ENCODE measurements around the gene TCP11.

TCP11 gene

DNA sequence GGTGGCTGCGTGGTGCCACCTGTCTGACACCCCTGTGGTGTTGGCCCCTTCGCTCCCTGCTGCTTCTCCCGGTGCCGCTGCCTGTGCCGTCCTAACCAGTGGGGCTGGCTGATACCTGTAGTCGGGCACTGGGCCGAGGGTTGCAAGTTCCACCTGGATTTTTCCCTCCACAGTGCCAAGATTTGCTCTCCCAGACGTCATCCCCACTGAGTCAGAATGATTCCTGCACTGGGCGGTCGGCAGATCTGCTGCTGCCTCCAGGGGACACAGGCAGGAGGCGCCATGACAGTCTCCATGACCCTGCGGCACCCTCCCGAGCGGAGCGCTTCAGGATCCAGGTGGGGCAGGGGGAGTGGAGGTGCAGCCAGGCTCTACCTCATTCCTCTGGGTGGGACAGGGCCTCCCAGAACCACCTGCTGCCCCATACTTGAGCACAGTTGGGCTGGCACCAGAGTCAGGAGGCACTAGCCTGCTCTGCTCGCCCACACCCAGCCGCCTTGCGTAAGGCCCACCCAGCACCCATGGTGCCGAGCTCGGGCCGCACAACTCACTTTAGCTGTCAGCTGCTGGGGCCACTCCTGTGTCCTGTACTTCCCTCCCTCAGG, 60.2 kb downstream of the TCP11 start:
- no peak for DNase-seq (ENCODE audit: low spot score)

DNA sequence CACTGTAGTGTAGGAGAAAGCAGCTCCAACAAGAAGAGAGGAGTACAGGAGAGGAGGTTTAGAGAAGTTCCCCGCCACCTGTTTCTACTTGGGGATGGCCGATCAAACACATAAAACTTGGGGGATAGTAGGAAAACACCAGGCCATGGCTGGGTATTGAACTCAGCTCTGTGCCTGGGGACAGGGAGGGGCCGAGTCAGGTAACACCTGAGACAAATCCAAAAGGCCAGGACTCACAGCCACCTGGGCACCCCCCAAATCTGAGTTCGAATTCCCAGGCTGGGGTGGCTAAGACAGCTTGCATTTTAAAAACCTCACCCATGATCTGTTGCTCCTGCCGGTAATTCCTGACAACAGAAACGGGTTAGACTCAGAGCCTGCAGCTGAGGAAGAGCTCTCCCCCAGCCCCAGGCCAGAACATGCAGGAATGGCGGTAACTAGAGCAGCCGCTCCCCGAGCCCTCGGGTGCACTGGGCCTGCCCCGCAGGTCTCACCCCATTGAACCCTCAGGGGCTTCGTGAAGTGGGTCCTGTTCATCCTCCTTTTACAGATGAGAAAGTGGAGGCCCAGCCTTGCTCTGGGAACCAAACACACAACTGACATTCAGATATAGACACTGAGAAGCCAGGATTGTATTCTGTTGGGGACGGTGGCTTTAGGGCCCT, 61.0 kb downstream of the TCP11 start:
- no peak for DNase-seq (ENCODE audit: low spot score)

DNA sequence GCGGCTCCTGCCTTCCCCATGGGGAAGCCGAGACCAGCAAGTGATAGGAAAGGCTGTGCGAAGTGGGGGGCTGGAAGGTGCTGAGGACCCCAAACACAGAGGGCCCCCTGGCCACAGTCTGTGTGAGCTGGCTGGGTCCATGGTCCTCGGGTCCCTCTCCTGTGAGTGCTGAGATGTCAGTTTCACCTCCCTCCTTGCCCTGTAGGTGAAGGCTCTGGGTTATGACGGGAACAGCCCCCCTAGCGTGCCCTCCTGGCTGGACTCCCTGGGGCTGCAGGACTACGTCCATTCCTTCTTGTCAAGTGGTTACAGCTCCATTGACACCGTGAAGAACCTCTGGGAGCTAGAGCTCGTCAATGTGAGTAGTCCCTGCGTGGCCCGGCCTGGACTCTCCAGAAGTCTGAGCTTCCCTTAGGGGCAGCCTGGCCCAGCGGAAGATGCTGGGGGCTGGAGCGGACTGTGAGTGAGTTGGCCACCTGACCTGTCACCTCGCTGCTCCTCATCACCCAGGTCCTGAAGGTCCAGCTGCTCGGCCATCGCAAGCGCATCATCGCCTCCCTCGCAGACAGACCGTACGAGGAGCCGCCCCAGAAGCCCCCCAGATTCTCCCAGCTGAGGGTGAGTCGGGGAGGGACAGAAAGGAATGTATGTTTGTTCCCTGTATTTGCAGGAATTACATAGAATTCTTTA, 61.7 kb downstream of the TCP11 start:
- DNase-seq (ENCODE audit: low spot score), result no peak

DNA sequence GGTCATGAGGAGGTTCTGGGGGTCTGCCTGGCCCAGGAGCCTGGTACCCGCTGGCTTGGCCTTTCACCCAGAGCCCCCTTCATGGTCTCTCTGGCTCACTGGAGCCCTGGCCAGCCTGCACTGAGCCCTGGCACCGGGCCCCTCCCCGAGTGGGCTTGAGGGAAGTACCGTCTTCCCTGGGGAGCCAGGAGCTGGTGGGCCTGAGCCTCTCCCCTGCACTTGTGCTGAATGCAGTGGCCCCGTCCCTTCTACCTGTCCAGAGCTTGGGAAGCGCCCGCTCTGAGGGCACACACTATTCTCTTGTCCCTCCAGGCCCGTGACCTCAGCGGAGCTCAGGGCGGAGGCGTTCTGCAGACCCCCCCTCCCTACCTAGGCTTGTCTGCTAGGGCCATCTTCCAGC, 62.2 kb downstream of the TCP11 start:
- DNase-seq (ENCODE audit: low spot score), result no peak

DNA sequence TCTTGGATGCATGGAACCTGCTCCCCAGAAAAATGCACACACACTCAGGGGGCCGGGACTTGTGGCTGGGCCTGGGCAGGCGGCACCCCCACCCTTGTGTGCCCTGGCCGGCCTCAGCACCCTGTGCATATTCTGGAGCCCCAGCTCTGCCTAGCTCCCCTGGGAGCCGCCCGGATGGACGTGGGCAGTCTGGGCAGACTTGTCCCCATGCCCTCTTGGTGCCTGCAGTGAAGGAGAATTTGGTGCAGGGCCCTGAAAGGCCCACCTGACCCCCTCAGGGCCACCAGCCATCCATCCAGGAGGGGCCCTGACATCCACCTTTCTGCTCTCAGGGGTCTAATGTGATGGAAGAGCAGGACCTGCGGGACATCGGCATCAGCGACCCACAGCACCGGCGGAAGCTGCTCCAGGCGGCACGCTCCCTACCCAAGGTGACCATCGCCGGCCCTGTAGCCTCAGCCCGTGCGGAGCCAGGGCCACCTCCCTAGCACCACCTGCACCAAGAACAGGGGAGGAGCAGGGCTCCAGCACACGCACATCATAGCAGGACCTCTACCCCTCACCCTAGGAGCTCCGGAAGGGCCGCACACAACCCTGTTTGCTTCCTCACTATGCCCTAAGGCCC, 62.8 kb downstream of the TCP11 start:
- DNase-seq (ENCODE audit: low spot score), result no peak

DNA sequence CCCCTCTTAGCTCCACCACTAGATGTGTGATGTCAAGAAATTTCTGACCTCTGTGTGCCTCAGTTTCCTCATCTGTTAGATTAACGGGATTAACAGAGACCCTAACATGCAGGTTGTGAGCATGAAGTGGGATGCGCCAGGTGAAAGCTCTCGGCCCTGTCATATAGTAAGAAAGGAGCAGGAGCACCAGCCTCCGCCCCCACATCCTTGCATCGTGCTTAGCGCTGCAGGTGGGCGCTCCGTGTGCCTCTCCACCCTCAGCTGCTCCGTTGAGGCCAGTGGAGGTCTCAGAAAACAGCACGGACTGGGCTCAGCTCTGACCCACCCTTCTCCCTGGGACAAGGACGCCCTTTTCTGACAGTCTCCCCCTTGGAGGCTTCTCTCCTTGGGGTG, 63.4 kb downstream of the TCP11 start:
- no peak for DNase-seq (ENCODE audit: low spot score)

DNA sequence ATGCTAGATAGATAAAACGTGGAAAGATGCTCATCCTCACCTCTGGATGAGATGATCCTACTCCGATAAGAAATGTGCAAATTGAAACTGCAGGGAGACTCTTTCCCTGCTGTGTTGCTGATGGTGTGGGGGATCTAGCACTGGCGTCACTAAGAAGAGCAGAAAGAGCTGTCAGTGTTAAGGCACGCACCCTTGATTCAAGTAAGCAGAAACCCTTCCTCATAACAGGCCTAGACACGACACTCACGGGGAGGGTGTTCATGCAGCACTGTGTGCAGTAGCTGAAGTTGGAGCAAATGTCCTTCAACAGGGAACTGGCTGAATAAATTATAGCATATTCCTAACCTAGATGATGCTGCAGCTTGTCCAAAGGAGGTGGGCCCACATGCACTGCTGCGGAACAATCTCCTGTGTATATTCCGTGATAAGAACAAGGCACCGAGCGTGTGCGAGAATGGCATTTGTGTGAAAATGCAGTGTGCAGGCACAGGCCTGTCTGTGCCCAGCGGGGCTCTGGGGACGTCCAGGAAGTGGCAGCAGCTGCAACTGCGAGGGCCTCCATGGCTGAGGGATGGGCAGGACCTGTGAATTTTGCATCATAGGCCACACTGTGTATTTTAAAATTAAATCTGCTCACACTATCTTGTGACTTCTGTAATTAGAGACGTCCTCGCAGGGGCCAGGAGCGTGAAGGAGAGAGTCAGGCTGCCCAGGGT, 64.0 kb downstream of the TCP11 start:
- no peak for DNase-seq (ENCODE audit: low spot score)

DNA sequence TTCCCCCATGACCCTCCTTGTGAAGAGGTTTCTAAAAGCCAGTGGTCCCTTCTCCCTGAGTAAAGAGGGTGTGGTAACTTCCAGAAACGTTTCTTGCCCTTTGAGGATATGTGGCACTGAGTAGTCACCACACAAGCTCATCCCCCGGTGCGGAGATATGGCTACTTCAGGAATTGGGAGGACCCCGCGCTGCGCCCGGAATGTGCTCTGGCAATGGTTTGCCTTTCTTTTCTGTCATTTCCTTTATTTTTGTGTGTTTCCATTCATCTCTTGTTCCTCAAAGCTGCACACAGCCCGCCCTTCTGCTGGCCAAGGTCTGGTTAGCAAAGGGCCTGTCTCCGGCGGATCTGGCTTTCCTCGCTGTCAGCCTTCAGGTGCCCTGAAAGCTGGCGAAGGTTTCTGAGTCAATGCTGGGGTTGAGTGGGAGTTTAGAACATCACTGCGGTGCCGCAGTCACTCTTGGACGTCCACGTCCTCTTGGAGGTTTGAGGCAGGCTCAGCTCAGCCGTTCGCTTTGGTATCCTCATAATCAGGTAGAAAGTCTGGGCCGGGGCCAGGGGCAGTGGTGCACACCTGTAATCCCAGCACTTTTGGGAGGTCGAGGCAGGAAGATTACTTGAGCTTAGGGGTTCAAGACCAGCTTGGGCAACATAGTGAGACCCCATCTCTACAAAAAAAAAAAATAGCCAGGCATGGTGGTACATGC, 67.2 kb downstream of the TCP11 start:
- DNase-seq (ENCODE audit: low spot score), result no peak

DNA sequence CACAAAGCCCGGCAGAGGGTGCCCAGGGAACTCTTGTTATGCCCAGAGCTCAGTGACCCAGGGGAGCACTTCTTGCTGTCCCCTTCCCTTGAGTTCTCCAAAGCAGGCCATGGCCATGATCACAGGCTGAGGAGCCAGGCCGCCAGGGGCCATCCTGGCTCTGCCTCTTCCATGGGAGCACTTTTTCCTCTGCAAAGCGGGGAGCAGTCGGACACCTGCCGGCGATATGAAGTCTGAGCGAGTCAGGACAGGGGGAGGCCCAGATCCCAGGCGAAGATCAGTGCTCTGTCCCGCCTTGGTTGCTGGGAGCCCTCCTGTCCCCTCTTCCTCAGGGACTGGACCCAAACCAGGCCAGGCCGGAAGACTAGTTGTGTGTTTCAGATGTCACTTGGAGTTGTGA, 67.9 kb downstream of the TCP11 start:
- no peak for DNase-seq (ENCODE audit: low spot score)

DNA sequence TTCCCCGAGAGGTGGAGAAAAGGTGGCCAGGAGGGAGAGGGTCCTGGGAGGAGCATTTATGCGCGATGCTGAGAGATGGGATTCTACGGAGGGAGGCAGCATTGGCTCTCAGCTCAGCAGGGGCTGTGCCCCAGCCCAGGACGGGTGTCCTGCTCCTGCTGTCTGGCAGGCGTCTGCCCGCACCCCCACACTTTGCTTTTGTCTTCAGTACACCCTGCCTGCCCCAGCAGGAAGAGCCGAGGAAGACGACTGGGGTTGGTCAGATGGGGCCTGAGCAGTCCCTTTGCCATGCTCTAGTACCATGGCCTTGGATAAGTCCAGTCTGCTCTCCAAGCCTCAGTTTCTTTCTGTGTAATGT, 68.5 kb downstream of the TCP11 start:
- no peak for DNase-seq (ENCODE audit: low spot score)

DNA sequence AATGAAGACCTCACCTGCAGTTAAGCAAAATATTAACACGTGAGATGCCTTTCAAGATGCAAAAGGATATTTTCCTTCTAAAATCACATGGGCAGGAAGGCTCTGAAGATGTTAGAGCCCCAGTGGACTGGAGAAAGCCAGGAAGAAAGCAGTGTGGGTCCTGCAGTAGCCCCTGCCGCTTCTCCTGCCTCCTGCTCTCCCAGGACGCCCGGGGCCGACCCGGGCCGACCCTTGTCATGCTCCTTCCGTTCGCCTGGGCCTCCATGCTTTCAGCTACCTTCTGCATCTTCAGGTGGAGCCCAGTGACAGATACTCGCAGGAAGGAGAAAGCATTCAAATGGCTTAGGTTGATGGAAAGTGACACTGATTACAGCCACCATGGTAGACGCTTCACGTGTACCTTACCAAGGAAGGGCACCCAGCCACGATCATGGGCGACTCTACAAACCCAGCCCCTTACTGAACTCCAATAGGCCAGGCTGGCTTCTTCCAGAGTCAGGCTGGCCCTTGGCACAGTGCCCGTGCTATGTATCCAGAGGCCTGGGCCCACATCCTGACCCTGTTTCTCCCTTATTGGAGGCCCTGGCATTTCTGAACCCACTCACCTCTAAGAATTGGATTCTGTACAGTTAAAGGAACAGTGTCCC, 69.0 kb downstream of the TCP11 start:
- DNase-seq (ENCODE audit: low spot score), result no peak

DNA sequence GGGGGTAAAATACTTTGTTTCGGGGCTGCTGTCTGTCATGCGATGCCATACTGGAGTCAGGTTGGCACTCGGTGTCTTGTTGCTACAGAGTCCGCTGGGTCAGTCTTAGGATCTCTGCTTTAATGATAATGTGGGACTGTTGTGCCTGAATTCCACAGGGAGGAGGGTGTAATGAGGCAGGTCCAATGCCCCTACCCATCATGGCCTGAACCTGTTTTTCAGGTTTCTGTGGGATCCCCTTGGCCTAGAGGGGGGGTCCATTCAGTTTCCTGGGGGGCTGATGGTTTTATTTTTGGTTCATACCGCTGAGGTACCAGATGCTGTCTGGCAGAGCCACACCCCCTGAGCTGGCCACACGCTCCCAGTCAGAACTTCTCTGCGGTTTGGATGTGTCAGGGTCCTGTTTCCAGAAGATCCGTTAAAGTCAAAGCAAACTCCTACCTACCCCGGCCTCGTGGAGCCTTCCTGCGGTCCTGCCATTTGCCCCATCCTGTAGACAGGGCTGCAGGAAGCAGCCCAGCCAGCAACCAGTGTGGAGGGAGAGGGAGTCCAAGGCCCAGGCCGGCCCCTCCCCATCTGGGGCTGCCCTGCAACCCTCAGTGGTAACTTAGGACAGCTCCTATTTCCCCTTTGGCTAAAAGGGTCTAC, 69.7 kb downstream of the TCP11 start:
- DNase-seq (ENCODE audit: low spot score), result no peak

DNA sequence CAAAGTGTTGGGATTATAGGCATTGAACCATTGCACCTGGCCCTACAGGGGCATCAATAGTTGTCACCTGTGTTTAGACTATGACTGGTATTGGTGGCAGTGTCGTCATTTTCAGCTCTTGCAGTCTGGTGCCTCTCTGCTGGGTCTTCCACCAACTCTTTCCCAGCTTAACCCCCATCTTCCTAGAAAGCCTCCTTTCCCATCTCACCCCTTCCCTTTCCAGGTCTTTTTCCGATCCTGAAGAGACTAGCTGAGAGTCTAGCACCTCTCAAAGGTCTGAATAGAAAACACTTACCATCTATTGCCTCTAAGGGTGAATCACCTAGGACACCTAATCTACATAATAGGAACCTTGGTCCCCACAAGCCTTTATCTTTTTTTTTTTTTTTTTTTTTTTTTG, 71.0 kb downstream of the TCP11 start:
- no peak for DNase-seq (ENCODE audit: low spot score)

DNA sequence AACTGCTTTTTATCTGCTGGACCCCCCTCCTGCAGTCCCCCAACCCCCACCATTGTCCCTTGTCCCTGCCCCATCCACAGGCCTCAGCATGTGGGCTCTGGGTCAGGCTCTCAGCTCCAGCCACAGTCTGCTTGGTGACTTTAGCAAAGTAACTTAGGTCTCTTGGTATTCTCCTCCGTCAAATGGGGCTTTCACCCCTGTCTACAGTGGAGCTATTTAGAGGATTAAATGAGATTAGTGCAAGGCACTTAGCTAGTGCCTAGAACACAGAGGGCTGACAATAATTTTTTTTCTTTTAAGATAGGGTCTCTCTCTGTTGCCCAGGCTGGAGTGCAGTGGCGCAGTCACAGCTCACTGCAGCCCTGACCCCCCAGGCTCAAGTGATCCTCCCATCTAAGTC, 71.9 kb downstream of the TCP11 start:
- DNase-seq (ENCODE audit: low spot score), result no peak

DNA sequence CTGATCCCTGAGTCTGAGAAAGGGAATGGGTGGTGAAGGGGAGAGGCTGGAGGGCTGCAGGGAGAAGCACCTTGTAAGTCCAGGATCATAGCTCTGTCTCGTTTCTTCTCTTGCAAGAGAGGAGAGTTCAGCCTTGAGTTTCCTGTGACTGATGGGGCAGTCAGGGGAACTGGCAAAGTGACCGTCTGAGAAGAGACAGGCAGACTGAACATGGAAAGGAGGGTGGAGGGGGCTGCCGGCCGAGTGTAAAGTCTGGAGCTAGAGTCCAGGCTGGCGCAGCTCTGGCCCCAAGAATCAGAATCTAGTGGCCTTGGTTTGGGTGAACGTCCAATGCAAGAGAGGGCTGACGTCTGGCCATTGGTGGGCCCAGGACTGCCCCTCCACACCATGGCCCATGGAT, 72.5 kb downstream of the TCP11 start:
- DNase-seq (ENCODE audit: low spot score), result no peak

DNA sequence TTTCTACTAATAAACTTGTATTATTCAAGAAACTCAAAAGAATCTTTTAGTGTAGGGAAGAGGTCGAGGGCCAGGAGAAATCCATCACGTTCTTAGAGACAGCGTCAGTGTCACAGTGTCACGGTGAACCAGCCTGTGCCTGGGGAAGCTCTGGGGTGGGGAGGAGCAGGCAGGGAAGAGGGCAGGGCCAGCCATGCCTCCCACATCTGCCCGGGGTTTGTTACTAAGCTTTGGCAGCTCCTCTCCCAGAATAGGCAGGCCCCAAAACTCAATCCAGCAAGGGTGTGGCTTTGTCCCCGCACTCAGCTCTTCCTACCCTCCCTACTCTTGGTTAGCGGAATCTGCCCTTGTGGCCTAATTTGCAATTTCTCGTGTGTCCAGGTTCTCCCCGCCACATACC, 72.9 kb downstream of the TCP11 start:
- DNase-seq (ENCODE audit: low spot score), result no peak

Data from pons (tissue), 1 donor.